Right renal cortex interstitium (tissue), 3 donors: ENCODE measurements around the gene FLYWCH1. TPM values are rescaled to one million over a fixed set of nuclear protein-coding genes. Genes with fewer than 3 reads are reported as not detected.
A peak's percentile ranks its signal among the peaks of the same experiment; 100 is the strongest.

Source experiments
- DNase-seq, 3 donors: peaks; one replicate each; pipeline ENCODE4 v3.0.0-alpha.2; 2013; ENCODE audit warnings: low read depth in 3 of 3, low spot score in 2 of 3
- polyA plus RNA-seq, 3 donors: library from polyadenylated mRNA; unstranded; fragments of 120-200 nt; gene quantifications; one replicate each; pipeline ENCODE4 v1.2.1, GENCODE V29; 2013; ENCODE audit not compliant: insufficient read length in 3 of 3

The FLYWCH1 gene, protein sequence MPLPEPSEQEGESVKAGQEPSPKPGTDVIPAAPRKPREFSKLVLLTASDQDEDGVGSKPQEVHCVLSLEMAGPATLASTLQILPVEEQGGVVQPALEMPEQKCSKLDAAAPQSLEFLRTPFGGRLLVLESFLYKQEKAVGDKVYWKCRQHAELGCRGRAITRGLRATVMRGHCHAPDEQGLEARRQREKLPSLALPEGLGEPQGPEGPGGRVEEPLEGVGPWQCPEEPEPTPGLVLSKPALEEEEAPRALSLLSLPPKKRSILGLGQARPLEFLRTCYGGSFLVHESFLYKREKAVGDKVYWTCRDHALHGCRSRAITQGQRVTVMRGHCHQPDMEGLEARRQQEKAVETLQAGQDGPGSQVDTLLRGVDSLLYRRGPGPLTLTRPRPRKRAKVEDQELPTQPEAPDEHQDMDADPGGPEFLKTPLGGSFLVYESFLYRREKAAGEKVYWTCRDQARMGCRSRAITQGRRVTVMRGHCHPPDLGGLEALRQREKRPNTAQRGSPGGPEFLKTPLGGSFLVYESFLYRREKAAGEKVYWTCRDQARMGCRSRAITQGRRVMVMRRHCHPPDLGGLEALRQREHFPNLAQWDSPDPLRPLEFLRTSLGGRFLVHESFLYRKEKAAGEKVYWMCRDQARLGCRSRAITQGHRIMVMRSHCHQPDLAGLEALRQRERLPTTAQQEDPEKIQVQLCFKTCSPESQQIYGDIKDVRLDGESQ
- 10 to 100 TPM; 13.1 to 16.3 (median 14.6) TPM for polyA plus RNA-seq

DNA sequence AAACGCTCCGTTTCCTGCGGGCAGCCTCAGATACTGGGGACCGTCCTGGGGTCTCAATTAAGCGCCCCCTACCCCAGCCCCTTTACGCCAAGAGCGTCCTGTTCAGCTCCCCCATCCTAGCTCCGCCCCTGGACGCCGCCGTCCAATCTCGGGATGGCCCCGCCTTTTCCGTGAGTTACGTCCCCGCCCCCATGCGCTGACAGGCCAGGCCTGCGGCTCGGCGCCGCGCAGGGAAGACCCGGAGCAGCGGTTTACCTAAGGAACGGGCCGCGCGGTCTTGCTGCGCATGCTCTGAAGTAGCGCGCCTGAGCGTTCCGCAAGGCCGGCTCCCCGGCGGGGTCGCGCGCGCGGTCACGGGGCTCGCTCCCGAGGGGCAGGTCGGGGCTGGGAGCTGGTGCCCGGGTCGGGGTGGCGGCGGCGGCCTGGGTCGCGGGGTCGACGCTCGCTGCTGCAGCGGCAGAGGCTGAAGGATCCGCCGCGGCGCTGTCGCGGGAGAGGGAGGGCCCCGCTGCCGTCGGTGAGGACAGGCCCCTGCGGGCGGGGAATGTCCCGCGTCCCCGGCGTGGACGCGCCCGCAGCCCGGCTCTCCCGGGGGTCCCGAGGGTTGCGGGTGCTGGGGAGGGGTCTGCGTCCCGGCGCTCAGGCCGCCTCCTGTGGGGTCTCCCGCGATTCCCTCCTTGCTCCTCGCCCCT is at the start of gene FLYWCH1:
Gene FLYWCH1 (plus strand): TSS at position 294 of the 692 bp plus-strand sequence. CDS start 17,755 bp downstream, outside the sequence.
- DNase-seq, result peak in 2 of 3 donors; percentile 92 to 96

DNA sequence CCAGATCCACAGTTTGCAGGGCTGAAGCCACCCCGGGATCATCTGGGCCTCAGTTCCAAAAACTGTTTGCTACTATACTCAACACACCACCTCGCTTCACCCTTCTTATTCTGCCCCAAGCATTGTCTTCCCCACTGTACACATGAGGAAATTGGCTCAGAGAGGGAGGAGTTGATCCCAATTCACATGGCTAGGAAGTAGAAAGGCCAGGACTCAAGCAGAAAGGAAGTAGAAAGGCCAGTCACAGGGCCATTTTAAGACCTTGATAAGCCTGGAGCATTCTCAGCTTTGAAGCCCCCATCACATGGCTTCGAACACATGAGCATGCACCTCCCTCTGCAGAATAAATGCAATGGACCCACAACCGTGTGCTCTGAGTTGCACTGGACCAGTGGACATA is 46.1 kb upstream of the FLYWCH1 start:
- no peak for DNase-seq

DNA sequence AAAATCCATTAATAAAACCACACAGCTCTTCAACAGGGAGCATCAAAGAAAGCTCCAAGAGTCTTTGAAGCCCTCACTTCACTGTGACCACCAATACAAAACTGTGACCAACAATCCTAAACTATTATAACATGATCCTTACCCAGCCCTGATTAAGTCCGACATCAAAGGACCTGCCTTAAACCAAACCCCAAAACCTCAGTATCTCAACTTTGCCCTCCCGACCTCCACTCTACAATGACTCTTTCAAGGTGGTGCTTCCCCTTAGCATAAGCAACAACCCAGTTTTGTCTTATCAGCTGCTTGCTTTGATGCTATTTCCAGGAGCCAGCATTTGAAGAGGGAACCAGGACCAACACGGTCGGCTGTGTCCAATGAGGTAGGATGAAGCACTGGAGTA is 45.3 kb upstream of the FLYWCH1 start:
- DNase-seq, result no peak

DNA sequence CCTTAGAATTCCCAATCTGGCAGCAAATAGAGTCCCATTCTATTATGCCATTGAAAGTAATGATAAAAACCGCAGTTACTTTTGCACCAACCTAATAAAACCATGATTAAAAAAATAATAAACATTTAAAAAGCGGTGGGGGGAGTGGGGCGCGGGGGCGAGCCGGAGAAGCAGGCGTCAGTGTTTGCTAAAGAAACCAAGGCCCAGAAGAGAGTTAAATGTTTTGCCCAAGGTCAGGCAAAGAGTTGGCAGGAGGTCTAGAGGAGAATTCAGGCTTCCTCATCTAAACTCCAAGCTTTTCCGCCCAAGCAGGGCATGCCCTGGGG is 44.1 kb upstream of the FLYWCH1 start:
- no peak for DNase-seq

DNA sequence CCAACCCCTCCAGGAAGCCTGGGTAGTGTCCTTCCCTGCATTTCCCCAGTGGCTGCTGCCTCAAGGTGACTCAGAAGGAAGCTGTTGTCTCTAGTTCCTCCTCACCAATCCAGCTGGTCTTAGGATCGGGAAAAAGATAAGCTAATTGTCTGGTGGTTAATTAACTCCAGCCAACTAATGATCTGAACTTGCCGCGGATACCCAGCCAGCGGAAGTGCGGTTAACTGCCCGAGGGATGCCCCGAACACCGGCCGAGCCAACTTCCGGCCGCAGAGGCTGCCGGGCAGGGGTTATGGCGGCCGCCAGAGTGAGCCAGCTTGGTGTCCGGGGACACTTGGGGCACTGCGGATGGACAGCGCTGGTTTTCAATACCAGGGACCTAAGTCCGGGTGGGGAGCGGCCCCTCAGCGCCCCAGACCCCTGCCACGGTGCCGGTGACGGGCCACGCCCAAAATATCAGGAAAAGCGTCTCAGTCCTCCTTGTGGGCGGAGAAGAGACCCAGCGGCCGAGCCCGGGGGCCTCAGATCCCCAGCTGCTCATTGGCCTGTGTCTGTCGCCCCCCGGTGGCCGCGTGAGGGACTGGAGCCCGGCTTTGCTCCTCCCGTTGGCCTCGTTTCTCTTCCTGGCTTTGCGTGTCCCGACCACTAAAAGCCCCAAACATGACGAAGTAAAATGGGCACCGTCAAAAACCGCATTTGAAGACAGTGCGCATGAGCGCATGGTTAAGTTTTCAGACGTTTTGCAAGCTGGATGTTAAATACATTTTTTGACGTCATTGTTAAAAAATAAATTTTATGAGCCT is 43.5 kb upstream of the FLYWCH1 start:
- DNase-seq, result peak; percentile 82 to 88 (median 87)

DNA sequence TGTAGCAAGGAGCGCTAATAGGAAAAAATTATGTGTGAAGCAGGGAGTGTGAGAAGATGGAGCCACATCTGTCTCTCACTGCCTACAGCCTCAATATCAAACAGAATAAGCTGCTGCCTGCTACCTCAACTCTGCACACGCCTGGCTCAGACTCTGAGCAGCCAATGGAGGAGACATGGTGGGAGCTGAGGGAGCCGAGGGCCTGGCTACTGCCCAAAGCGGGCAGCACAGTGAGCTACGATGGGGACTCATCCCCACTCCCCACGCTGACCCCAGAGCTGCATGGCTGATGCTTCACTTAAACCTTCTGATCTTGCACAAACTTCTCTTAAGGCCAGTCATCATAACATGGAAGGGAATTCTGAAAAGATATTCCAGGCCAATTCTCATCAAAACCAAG is 39.8 kb upstream of the FLYWCH1 start:
- no peak for DNase-seq

DNA sequence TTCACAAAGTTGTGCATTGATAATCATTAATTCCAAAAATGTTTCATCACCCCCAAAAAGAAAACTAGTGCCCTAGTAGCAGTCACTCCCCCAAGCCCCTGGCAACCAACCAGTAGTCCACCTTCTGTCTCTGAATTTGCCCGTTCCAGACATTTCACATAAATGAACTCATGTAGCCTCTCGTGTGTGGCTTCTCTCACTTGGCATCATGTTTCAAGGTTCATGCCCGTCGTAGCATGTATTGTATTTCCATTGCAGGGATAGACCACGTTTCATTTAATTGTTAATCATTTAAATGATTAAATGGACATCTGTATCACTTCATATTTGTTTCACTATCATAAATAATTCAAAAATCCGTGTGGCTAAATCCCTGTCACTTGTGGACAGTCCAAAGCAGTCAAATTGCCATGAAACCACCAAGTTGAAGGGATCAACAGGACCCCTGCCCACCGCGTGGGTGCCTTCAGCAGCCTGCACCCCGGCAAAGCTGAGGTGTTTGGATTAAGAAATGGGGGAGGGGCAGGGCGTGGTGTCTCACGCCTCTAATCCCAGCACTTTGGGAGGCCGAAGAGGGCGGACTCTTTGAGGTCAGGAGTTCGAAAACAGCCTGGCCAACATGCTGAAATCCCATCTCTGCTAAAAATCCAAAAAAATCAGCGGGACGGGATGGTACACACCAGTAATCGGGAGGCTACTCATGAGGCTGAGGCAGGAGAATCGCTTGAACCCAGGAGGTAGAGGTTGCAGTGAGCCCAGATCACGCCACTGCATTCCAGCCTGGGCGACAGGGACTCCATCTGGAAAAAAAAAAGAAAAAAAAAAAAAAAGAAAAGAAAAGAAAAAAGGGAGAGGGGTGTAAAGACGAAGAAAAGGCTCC is 37.5 kb upstream of the FLYWCH1 start:
- no peak for DNase-seq

DNA sequence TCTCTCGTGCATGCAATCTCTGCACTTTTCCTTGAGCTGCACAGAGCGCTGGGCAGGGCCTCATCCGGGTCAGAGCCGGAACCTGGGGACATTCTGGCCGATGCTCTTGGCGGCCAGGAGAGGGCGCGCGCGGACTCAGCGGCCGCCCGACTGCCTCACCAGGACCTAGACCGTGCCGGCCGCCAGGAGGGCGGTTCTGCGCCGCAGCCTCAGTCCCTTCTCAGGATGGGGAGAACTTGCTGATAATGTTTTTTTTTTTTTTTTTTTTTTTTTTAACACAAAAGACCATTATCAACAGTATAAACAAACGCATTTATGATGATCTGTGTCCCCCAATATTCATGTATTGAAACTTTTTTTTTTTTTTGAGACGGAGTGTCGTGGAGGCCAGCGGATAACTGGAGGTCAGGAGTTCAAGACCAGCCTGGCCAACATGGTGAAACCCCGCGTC is 36.8 kb upstream of the FLYWCH1 start:
- no peak for DNase-seq

DNA sequence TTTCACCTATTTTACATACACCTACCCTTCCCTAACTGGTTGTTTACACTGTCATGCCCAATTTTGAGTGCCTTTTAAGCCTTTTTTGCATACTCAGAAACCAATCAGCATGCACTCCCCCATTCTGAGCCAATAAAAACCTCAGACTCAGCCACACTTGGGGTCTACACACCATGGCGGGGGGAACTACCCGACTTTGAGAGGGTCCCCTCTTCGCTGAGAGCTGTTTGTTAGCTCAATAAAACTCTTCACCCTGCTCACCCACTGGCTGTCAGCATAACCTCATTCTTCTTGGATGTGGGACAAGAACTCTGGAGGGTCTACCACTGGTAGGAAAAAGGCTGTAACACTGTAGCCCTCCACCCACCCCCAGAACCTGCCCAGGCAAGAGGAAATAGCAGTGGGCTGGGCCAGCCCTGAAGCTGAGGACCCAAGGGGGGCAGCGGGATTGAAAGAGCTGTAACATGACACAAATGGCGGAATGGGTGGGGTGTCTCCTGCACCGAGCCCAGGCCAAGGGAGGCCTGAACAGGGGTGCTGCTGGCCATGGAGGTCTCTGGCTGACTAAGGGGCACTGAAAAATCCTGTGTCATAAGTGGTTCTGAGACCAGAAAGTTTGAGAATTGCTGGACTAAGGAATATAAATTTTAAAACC is 31.8 kb upstream of the FLYWCH1 start:
- DNase-seq, result no peak

DNA sequence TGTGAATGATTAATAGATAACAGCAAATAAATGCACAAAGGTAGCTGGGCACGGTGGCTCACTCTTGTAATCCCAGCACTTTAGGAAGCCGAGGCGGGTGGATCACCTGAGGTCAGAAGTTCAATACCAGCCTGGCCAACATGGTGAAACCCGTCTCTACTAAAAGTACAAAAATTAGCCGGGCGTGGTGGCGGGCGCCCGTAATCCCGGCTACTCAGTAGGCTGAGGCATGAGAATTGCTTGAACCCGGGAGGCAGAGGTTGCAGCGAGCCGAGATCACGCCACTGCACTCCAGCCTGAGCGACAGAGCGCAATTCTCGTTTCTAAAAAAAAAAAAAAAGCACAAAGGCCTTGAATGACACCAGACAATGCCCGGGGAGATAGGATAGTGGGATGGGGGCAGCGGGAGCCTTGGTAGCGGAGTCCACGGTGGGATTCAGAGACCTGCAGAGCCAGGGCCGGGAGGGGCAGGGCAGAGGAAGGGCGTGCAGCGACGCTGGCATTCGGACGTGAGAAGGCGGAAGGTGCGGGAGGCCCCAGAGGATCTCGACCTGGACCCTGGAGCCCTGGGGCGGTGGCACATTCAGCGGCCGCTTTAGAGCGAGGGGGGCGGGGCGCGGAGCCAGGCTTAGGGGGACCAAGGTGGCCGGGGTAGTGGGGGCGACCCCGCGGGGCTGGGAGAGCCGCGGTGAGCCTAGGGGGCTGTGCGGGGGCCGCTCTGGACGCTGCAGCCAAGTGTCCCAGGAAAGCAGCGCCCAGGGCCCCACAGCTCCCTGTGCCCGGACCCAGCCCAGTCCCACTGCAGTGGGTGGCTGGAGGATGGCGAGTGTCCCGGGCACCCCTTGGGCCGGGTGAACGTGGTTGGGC is 29.7 kb upstream of the FLYWCH1 start:
- DNase-seq, result no peak

DNA sequence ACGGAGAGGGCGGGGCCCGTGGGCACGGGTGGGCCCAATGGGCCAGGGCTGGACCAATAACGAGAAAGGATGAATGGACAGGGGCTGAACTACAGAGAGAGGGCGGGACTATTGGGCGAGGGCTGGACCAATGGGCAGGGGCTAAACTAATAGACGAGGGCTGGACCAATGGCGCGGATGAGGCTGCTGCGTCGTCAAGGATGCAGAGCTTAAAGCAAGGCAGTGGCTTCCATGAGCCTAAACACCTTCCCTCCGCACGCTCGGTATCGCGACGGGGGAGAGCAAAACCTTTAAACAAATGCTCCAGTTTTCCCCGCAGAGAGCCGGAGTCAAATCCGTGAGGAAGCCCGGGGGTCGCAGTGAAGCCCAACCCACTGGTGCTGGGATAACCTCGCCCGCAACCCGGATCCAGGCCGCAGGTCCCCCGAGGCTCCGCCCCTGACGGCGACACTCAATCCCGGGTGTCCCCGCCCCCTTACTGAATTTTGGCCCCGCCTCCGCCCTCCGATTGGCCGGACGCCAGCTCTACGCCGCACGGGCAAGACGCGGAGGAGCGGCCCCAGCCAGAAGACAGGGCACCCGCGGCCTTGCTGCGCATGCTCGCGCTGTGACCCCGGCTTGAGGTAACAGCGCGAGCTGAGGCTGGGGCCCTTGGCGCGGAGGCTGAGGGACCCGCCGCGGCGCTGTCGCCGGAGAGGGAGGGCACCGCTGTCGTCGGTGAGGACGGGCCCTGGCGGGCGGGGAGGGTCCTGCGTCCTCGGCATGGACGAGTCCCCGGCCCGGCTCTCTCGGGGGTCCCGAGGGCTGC is 28.9 kb upstream of the FLYWCH1 start, which contains the start of gene FLYWCH2:
Gene FLYWCH2 (plus strand): TSS at position 566 of the 808 bp plus-strand sequence. CDS start 13,235 bp downstream, outside the sequence.
- peak; percentile 96 to 97 (median 96) for DNase-seq

DNA sequence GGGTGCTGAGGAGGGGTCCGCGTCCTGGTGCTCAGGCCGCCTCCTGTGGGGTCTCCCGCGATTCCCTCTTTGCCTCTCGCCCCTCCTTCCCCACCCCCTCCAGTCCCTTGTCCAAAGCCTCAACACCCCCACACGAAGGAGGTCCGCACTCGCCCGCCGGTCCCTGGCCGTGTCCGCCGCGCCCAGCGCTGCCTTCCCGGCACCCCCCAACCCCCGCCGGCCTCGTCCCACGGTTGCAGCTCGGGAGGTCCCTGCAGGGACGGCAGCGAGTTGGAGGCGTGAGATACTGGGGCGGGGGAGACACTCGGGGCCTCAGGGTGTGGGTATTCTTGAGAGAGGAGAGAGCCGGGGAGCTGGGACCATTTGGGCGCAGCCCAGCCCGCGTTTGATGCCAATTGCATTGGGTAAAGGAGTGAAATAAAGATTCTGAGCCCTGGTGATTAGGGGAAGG is 28.2 kb upstream of the FLYWCH1 start:
- DNase-seq, result no peak

DNA sequence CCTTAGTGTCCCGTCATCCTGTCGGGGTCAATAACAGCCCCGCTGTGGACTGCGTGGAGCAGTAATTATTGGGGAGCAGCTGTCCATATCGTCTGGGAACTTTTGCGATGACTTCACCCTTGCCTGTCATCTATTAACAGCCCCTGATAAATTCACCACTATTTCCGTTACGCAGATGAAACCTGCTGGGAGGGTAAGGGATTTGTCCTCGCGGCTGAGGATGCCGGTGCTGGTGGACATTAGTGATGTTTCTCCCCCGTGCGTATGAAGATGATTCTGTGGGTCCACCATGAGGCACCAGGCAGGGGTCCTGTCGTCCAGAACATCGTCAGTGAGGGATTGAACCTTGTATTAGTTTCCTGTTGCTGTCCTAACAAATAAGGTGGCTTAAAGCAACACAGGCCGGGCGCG is 27.7 kb upstream of the FLYWCH1 start:
- no peak for DNase-seq

DNA sequence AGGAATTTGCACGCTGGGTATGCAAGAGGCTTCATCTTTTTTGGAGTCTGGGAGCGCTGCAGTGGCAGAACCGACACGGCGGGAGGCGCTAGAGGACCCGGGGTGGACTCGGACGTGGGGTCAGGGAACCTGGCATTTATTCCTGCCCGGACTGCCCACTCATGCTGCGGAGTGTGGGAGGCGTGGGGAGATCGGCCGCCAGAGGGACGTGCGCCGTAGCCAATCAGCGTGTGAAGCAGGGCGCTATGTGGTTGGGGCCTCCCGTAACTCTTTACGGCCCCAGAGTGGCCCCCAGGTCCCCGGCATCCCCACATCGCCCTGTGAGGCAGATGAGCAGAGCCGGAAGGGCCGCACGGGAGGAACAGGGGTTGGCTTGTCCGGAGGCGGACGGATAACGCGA is 17.5 kb upstream of the FLYWCH1 start:
- no peak for DNase-seq

DNA sequence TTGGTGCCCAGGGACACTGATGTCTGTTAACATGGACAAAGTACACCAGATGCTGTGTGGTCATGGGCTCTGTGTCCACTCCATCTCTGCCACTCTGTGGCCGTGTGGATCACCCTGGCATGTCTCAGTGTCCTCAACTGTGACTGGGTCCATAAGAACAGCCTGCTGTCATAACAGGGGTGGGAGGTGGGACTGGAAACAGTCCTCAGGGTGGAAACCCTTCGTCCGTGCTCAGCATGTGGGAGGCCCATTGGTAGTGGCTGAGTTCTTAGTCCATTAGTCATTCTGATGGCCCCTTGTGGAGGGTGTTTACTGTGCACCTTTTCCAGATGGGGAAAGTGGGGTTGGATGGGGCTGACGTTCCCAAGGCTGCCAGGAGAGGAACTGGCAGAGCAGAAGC is 15.9 kb upstream of the FLYWCH1 start:
- no peak for DNase-seq

DNA sequence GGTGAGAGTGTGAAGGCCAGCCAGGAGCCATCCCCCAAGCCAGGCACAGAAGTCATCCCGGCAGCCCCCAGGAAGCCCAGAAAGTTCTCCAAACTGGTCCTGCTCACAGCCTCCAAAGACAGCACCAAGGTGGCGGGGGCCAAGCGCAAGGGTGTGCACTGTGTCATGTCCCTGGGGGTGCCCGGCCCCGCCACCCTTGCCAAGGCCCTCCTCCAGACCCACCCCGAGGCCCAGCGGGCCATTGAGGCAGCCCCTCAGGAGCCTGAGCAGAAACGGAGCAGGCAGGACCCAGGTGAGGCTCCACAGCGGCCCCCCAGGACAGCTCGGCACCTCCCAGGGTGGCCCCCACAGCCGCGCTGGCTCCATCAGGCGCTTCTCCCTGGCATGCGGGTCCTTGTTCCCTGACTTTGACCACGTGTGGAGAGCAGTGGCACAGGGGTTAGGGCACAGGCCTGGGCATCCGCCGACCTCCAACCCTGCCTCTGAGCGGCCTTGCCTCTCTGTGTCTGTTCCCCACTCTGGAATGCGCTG is 15.2 kb upstream of the FLYWCH1 start:
- no peak for DNase-seq

DNA sequence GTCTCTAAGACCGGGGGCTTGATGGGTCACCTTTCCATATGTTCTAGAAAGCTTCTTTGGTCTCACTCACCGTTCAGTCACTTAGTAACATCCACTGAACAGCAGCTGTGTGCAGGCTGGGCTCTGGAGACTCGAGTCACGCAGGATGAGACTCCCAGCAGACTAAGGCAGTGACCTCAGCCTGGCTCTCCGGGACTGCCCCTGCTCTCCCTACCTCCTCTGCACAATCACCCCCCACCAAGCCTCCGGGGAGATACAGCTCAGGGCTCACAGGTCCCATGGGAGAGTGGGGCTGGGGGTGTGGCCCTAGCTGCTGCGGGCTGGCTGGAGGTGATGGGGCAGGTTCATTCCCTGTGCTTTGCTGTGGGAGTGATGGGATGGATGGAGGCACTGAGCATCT is 14.6 kb upstream of the FLYWCH1 start:
- DNase-seq, result no peak
